HFFc6 (cell line): ENCODE results near the gene PLEKHG5. TPM values are rescaled to one million over a fixed set of nuclear protein-coding genes. Genes with fewer than 3 reads are reported as not detected.
"Not testable (repeated sequence)": the region's sequence is repeated elsewhere in the genome, so short reads cannot be mapped to it uniquely, and the experiment has no call there.

Source experiments
- DNase-seq: peaks from one replicate; pipeline ENCODE4 v3.0.0-alpha.2; 2018
- H3K27ac Mint-ChIP-seq: 2 replicates; pipeline ENCODE4 v1.8.0; 2020; ENCODE audit warnings: mild to moderate bottlenecking, mixed read lengths
- H3K27me3 Mint-ChIP-seq: 2 replicates; pipeline ENCODE4 v1.8.0; 2021; ENCODE audit warnings: mild to moderate bottlenecking, moderate library complexity, mixed read lengths; ENCODE audit not compliant: insufficient read depth
- H3K36me3 Mint-ChIP-seq: 2 replicates; pipeline ENCODE4 v1.8.0; 2021; ENCODE audit warnings: low read depth, mixed read lengths
- H3K4me1 Mint-ChIP-seq: 2 replicates; pipeline ENCODE4 v1.8.0; 2020; ENCODE audit warnings: low read depth, mixed read lengths
- H3K4me3 Mint-ChIP-seq: 2 replicates; pipeline ENCODE4 v1.8.0; 2020; ENCODE audit warnings: mild to moderate bottlenecking, moderate library complexity, mixed read lengths
- H3K9me3 Mint-ChIP-seq: 2 replicates; pipeline ENCODE4 v1.8.0; 2020; ENCODE audit warnings: mild to moderate bottlenecking, mixed read lengths
- total RNA-seq, 6 experiments: library from RNA; stranded (reverse); fragmentation: NEBNext Ultra II Directional; extraction: Animal tissue kit (Norgen Biotek cat#: 25700); gene quantifications; 2 replicates in 1 of 6; 3 replicates in 5 of 6; pipeline ENCODE4 v1.2.3, GENCODE V29; 2021
- TF ChIP-seq, protein P1 (sequence below): fragments of 200-600 bp; sonication (generic); IDR thresholded peaks from 2 replicates; pipeline ENCODE4 v1.5.0; 2021; ENCODE audit warnings: antibody characterized with exemption, mild to moderate bottlenecking

The PLEKHG5 gene
- total RNA-seq, 6 experiments from 2014 or later: 6.4 to 7.2 (median 6.6) TPM

DNA sequence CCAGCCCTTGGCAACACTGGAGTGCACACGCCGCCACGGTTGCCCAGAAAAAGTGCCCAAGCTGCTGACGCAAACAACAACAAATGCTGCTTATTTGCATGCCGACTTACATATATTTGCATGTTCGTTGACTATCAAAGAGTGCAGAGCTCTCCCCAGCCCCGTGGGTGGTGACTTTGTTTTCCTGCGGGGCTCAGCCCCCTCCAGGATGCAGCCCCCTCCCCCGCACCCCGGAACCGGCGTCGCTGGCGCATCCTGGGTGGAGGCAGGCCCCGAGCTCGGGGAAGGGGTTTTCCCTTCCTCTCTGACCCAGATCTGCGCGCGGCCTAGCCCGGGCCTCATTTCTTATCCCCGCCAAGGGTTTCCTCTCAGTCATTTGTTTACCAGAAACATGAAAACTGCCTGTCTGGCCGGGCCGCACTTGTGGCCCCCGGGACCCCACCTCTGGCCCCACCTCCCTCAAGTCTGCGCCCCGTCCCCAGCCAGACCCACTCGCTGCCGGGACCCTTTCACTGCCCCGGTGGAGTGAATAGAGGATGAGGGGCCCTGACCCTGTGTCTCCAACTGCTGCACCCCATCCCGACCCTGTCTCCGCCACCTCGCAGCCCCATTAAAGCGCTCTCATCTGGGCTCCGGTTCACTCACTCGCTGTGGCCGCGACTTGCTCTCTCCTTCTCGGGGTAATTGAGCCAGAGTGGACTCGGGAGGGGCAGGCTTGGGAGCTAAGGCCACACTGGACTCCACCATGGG lies 31.0 kb downstream of the PLEKHG5 start:
- Mint-ChIP-seq H3K9me3 (no peaks in the 10 kb centered on the region), H3K4me3 (no peak overlapping the region), H3K36me3 (peaks cover 7% of the 10 kb centered on the region), H3K27me3 (peaks cover 33% of the 10 kb centered on the region), H3K4me1 (no peaks in the 10 kb centered on the region), H3K27ac (no peak overlapping the region)
- TF ChIP-seq, protein P1, sequence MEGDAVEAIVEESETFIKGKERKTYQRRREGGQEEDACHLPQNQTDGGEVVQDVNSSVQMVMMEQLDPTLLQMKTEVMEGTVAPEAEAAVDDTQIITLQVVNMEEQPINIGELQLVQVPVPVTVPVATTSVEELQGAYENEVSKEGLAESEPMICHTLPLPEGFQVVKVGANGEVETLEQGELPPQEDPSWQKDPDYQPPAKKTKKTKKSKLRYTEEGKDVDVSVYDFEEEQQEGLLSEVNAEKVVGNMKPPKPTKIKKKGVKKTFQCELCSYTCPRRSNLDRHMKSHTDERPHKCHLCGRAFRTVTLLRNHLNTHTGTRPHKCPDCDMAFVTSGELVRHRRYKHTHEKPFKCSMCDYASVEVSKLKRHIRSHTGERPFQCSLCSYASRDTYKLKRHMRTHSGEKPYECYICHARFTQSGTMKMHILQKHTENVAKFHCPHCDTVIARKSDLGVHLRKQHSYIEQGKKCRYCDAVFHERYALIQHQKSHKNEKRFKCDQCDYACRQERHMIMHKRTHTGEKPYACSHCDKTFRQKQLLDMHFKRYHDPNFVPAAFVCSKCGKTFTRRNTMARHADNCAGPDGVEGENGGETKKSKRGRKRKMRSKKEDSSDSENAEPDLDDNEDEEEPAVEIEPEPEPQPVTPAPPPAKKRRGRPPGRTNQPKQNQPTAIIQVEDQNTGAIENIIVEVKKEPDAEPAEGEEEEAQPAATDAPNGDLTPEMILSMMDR: no peak
- DNase-seq: no peak

DNA sequence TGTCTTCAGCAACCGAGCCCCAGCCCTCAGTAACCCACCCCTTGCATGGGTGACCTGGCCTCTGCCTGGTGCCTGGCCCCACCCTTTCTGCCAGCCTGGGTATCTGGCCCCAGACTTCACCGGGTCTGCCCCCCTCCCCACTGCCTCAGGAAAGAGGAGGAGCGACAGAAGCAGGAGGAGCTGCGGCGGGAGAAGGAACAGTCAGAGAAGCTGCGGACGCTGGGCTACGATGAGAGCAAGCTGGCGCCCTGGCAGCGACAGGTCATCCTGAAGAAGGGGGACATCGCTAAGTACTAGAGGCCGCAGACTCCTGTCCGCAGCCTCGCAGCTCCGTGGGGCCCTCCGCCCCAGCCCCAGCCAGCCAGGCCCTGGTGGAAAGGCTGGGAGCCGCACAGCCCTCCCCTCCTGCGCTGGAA lies 31.6 kb downstream of the PLEKHG5 start:
- Mint-ChIP-seq H3K27me3 (peaks cover 33% of the 10 kb centered on the region), H3K4me1 (no peaks in the 10 kb centered on the region)

DNA sequence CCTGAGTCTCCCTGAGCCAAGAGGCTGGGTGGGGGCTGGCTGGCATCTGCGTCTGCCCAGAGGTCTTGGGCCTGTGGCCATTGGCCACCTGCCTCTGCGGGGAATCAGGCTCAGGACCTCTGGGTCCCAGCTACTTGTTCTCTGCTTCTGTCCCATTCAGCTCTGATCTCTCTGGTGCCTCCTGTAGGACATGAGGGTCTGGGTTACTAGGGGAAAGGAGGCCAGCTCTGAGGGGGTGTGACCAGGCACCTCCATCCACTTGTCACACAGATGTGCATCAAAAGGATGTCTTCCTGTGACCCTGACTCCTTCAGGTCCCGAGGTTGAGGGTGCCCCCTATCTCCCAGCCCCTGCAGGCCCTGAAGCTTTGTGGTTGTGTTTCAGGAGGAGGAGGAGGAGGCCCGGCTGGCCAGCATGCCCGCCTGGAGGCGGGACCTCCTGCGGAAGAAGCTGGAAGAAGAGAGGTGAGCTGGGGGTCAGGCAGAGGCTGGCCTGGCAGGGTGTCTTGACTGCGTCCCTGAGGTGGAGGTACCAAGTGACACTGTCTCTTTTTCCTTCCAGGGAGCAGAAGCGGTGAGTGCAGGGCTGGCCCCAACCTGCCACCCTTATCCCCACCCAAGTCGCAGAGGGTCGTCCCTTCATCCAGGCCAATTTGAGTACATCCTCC lies 34.5 kb downstream of the PLEKHG5 start:
- Mint-ChIP-seq H3K36me3 (no peaks in the 10 kb centered on the region), H3K27me3 (peaks cover 48% of the 10 kb centered on the region), H3K27ac (no peak overlapping the region), H3K9me3 (no peaks in the 10 kb centered on the region), H3K4me1 (no peaks in the 10 kb centered on the region), H3K4me3 (no peak overlapping the region)
- TF ChIP-seq, protein P1: no peak
- DNase-seq: no peak

More for the DNA sequence above, 31.6 kb downstream of the PLEKHG5 start:
- Mint-ChIP-seq H3K36me3 (peaks cover 7% of the 10 kb centered on the region), H3K4me3 (no peak overlapping the region), H3K9me3 (no peaks in the 10 kb centered on the region), H3K27ac (no peak overlapping the region)
- no peak for DNase-seq
- TF ChIP-seq, protein P1: no peak

DNA sequence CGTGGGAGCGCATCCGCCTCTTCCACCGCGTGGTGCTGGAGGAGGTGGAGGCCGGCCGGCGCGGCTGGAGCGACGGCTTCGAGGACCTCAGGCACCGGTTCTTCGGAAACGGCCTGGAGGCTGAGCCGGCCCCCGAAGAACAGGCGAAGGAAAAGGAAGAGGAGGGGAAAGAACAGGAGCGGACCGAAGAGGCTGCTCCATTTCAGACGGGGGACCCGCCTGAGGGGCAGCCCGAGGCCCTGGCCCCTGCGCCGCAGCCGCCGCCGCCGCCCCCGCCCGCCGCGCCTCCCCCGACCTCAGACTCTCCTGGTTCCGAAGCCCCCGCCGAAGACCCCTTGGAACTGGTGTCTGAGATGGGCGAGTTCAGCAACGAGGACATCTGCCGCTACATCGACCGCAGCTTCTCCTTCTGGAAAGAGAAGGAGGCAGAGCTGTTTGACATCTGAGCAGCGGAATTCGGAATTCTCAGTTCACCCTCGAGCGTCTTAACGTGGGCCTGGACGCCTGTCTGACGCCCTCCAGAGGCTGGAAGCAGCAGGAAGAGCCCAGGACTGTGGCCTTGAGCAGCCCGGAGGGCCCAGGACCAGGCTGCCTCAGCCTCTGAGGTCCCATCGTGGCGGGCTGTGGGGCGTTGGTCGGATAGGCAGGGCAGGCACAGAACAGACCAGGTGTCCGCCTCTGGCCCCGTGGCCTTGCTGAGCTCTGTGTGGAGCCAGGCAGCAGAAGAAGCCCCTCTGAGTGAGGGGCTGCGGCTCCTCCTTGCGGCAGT lies 35.5 kb downstream of the PLEKHG5 start:
- H3K36me3 Mint-ChIP-seq, H3K9me3 Mint-ChIP-seq, H3K27ac Mint-ChIP-seq, H3K4me3 Mint-ChIP-seq, DNase-seq, H3K4me1 Mint-ChIP-seq: not testable (repeated sequence)
- H3K27me3 Mint-ChIP-seq: peaks cover 49% of the 10 kb centered on the region

DNA sequence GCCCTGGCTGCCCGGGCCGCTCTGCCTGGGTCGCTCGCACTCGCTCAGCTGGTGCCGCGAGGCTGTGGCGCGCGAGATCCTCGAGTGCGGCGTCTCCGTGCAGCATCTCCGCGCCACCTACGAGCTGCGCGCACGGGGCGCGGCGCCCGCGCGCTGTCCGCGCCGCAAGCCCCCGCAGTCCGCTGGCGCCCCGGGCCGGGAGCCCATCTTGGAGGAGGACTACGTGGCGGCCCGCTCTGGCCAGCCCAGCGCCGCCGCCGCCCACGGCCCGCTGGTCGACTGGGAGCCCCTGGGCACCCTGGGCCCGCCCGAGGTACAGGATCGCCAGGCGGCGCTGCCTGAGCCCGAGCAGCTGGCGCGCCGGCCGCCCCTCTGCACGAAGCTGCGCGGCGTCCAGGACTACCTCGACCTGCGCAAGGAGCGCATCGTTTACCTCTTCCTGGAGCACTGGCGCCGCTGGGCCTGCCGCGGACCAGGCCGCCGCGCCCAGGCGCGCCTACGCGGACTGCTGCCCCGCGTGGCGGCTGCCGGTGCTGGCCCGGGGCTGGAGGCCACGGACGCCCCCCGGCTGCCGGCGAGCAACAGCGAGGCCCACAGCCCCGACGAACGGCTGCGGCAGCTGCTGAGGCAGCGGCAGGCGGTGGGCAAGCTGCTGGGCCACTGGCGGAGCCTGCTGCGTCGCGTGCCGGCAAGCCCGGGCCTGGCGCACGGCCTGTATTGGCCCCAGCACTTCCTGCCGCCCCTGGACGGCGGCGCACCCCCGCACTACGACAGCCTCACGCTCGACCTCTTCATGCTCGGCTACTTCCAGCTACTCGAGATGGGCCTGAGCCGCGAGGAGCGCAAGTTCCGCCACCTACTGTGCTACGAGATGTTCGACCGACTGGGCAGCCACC lies 36.4 kb downstream of the PLEKHG5 start:
- Mint-ChIP-seq H3K4me3 (no peak overlapping the region), H3K9me3 (no peaks in the 10 kb centered on the region), H3K27ac (no peak overlapping the region), H3K4me1 (no peaks in the 10 kb centered on the region), H3K36me3 (no peaks in the 10 kb centered on the region), H3K27me3 (peaks cover 51% of the 10 kb centered on the region)
- no peak for DNase-seq
- TF ChIP-seq, protein P1: peak; percentile 12; the same call in 1 of the 2 replicates

DNA sequence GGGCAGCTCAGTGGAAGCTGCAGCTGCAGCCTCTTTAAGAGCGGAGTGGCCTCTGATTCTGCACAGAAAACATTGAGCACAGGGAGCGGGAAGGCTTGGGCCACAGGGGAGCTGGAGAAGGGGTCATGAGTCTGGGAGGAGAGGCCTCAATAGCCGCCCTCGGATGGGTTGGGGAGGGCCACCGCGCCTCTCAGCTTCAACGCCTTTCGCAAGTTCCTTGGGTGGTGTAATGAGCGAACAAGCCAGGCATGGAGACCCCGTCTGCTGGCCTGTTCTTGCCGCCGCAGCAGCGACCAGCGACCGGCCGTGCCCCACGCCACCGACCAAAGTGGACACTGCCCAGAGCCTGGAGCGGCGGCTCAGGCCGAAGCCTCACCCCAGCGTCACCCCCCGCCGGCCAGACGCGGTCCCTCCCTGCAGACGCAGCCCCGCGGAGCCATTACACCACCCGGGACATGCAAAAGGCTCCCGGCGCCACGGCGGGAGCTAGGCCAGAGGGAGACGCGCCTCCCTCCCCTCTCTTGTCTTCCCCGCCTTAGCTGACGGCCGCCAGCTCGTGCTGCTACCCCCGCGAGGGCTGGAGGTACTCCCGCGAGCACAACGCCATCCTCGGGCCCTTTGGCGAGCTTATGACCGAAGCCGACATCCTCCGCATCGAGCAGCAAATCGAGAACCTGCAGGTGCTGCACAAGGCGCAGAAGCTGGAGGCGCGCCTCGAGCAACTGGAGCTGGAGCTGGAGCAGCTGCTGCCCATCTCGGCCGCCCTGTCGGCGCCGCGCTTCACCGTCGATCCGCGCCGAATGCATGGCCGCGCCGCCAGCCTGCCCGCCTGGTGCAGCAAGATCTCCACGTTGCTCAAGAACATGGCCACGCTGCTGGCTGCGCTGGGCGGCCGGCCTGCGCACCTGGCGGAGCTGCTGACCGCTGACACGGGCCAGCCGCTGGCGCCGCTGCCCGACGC lies 37.3 kb downstream of the PLEKHG5 start:
- not testable (repeated sequence) for H3K4me1 Mint-ChIP-seq, H3K27ac Mint-ChIP-seq, DNase-seq, H3K4me3 Mint-ChIP-seq, H3K36me3 Mint-ChIP-seq, H3K9me3 Mint-ChIP-seq
- peaks cover 52% of the 10 kb centered on the region for H3K27me3 Mint-ChIP-seq
